Mucosa of rectum (tissue), 2 donors: ENCODE measurements around the gene MFAP2.

Experiments used
- H3K27ac ChIP-seq, 2 donors: one replicate each; pipeline ENCODE4 v1.7.0; 2013; ENCODE audit warnings: inconsistent platforms in 2 of 2, low read depth in 2 of 2, low read length in 2 of 2
- H3K27me3 ChIP-seq, 2 donors: one replicate each; pipeline ENCODE4 v1.7.0; 2013; ENCODE audit warnings: low read length in 2 of 2; ENCODE audit not compliant: control insufficient read depth in 2 of 2, insufficient read depth in 2 of 2
- H3K36me3 ChIP-seq, 2 donors: one replicate each; pipeline ENCODE4 v1.7.0; 2013; ENCODE audit warnings: low read length in 2 of 2; ENCODE audit not compliant: control insufficient read depth in 2 of 2, insufficient read depth in 2 of 2
- H3K4me1 ChIP-seq, 2 donors: one replicate each; pipeline ENCODE4 v1.7.0; 2013; ENCODE audit warnings: low read length in 2 of 2, mild to moderate bottlenecking in 1 of 2; ENCODE audit not compliant: control insufficient read depth in 2 of 2, insufficient read depth in 2 of 2
- H3K4me3 ChIP-seq, 2 donors: one replicate each; pipeline ENCODE4 v1.7.0; 2013; ENCODE audit warnings: low read length in 2 of 2
- H3K9ac ChIP-seq, 2 donors: one replicate each; pipeline ENCODE4 v1.7.0; 2013; ENCODE audit warnings: low read length in 2 of 2, low read depth in 1 of 2, mild to moderate bottlenecking in 1 of 2
- H3K9me3 ChIP-seq, 2 donors: one replicate each; pipeline ENCODE4 v1.7.0; 2013; ENCODE audit warnings: low read length in 2 of 2; ENCODE audit not compliant: control insufficient read depth in 2 of 2
- donor health status: healthy.
- donor health status: Normal muscosa, but diverticular disease.

The MFAP2 gene

DNA sequence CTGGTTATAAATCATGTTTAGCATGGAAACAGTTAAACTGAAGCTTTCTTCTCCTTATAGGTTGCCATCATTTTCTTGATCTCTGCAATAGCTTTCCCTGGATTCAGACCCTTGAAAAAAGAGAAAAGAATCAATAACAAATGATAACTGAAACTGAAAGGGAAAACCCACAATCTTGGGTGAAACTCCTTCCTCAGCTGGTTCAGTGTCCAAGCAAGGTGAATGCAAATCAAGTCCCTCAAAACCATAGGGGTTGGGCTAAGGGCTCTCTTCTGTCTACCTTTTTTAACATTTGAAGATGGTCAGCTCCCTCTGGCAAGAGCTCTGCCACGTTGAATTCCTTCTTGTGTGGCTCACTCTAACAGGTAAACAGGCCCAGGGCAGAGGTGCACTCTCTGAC, 38.4 kb upstream of the MFAP2 start:
- Histone ChIP-seq H3K9ac (no peak overlapping the region), H3K9me3 (no peaks in the 10 kb centered on the region), H3K27me3 (no peaks in the 10 kb centered on the region), H3K36me3 (peaks cover 55 to 58% of the 10 kb centered on the region in 2 donors), H3K4me1 (no peaks in the 10 kb centered on the region), H3K4me3 (no peak overlapping the region), H3K27ac (no peak overlapping the region)

DNA sequence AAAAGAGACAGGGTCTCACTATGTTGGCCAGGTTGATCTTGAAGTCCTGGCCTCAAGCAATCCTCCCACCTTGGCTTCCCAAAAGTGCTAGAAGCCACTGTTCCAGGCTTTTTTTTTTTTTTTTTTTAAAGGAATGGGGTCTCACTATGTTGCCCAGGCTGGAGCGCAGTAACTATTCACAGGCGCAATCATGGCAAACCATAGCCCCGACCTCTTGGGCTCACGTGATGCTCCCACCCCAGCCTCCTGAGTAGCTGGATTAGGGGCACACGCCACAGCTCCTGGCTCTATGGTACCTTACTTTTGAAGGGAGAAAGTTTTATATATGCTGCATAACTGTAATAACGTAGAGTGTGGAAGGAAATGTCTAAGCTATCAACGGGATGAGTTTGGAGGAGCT, 37.0 kb upstream of the MFAP2 start:
- Histone ChIP-seq H3K9me3 (no peaks in the 10 kb centered on the region), H3K4me1 (peaks cover 0 to under 1% of the 10 kb centered on the region in 2 donors), H3K4me3 (no peak overlapping the region), H3K9ac (no peak overlapping the region), H3K27me3 (no peaks in the 10 kb centered on the region), H3K27ac (no peak overlapping the region), H3K36me3 (peaks cover 42 to 44% of the 10 kb centered on the region in 2 donors)

DNA sequence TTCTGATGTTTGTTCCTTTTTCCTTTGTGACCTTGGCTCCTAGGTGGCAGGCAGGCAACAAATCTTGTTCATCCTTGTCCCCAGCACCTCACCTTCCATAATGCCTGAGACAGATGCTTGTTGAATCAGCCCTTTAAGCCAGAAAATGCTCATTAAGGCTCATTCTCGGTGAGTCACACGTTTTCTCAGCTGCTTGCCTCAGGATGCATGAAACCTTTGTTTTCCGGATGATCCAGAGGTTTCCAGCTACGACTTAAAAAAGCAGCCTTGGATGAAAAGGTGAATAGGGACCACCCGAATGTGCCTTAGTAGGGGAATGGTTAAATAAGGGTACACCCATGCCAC, 35.9 kb upstream of the MFAP2 start:
- Histone ChIP-seq H3K36me3 (peaks cover 32 to 33% of the 10 kb centered on the region in 2 donors), H3K4me3 (no peak overlapping the region), H3K27me3 (no peaks in the 10 kb centered on the region), H3K4me1 (peaks cover 3 to 5% of the 10 kb centered on the region in 2 donors), H3K9ac (no peak overlapping the region), H3K9me3 (no peaks in the 10 kb centered on the region), H3K27ac (no peak overlapping the region)

DNA sequence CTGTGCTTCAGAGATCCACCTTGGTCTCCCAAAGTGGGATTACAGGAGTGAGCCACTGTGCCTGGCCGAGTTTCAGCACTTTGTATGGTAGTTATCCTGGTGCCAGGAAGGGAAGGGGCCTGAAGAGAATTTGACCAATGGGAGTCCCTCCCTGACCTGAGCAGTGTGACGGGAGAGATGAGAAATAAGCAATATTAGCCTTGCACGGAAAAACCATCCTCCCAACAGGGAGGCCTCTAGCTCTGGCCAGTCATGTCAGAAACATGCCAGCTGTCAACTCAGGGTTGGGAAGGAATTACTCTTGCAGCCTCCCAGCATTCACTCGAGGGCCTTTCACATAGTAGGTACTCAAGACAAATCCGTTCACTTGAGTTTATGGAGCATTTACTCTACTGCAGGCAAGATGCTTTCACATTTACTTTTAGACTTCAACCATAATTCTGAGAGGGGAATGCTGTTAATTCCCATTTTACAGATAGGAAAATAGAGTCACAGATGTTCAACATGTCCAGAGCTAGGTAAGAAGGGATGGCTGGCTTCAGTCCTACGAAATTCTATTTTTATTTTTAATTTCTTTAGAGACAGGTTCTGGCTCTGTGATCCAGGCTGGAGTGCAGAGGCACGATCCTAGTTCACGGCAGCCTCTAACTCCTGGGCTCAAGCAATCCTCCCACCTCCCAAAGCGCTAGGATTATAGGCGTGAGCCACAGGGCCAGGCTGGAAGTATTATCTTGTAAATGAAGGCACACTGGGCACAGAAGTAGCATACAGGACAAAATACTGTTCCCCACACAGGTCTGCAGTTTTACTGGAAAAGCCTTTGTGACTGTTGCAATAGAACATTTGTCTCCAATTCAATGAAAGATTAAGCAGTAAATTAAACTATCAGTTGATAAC, 34.5 kb upstream of the MFAP2 start:
- Histone ChIP-seq H3K4me3 (no peak overlapping the region), H3K4me1 (peaks cover 15 to 16% of the 10 kb centered on the region in 2 donors), H3K27ac (no peak overlapping the region), H3K9me3 (no peaks in the 10 kb centered on the region), H3K9ac (no peak overlapping the region), H3K27me3 (no peaks in the 10 kb centered on the region), H3K36me3 (peaks cover 19 to 20% of the 10 kb centered on the region in 2 donors)

DNA sequence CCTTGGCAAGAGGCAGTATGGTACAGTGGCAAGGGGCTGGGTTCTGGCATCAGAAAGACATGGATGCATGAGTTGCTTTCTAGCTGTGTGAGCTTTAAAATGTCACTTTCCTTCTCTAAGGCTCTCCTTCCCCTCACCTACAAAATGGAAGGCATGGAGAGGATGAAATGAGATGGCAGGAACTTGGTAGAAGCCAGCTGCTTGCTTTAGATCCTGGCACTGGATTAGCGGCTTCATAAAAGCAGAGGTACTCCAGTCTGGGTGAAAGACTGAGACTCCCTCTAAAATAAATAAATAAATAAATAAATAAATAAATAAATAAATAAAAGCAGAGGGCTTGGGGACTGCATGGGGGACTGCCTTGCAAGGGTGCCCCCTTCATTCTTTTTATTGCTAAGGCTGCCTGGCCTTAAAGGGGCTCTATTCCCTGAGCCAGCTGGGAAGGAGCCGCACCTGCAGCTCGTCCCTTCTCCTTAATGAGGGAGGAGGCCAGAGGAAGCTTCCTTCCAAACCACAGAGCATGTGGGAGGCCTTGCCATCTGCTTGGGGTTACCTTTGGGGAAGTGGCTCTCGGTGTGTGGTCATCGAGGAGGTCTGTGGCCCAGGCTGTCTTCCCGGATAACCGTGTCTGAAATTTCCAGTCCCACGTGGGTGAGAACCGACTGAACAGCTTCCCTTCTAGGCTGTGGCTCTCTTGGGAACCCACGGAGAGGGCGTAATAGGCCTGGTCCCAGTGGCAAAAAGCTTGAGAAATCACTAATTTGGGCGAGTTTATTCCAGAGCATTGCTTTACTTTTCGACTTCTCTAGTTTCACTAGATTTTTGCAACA, 33.3 kb upstream of the MFAP2 start:
- H3K36me3 ChIP-seq = peaks cover 8 to 9% of the 10 kb centered on the region in 2 donors
- no peak overlapping the region for H3K9ac ChIP-seq
- H3K4me1 ChIP-seq = peaks cover 18 to 19% of the 10 kb centered on the region in 2 donors
- no peak overlapping the region for H3K4me3 ChIP-seq
- H3K27me3 ChIP-seq = no peaks in the 10 kb centered on the region
- H3K27ac ChIP-seq = no peak overlapping the region
- no peaks in the 10 kb centered on the region for H3K9me3 ChIP-seq

DNA sequence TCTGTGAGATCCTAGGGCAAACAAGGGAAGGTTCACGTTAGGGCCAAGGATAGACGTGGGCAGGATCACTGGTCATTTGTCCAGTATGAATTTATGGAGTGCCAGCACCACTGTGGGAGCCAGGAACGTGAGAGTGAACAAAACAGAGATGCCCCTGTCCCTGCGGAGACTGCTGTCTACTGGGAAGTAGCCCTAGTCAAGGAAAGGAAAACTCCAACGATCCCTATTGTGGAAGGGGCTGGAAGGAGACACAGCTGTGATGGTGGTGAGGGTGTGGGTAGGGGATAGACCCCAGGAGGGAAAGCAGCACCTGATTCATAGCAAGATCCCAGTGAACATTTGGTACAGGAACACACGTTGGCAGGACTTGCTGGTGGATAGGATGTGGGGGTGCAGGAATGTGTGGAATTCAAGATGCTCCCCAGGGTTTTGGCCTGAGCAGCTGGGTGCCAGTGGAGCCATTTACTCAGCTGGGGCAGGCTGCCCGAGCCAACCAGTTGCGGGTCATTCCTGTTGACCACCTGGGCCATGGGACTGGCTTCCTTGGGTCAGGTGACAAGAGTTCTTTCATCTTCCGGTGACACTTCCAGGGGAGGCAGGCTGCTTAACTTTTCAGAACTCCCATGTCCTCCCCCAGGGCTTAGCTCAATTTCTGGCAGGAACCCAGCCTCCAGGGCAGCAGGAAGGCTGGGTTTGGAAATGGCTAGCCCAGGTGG, 32.5 kb upstream of the MFAP2 start:
- no peaks in the 10 kb centered on the region for H3K27me3 ChIP-seq
- no peak overlapping the region for H3K27ac ChIP-seq
- no peaks in the 10 kb centered on the region for H3K9me3 ChIP-seq
- peaks cover 1 to 2% of the 10 kb centered on the region in 2 donors for H3K36me3 ChIP-seq
- peaks cover 18 to 19% of the 10 kb centered on the region in 2 donors for H3K4me1 ChIP-seq
- H3K4me3 ChIP-seq = no peak overlapping the region
- H3K9ac ChIP-seq = no peak overlapping the region

DNA sequence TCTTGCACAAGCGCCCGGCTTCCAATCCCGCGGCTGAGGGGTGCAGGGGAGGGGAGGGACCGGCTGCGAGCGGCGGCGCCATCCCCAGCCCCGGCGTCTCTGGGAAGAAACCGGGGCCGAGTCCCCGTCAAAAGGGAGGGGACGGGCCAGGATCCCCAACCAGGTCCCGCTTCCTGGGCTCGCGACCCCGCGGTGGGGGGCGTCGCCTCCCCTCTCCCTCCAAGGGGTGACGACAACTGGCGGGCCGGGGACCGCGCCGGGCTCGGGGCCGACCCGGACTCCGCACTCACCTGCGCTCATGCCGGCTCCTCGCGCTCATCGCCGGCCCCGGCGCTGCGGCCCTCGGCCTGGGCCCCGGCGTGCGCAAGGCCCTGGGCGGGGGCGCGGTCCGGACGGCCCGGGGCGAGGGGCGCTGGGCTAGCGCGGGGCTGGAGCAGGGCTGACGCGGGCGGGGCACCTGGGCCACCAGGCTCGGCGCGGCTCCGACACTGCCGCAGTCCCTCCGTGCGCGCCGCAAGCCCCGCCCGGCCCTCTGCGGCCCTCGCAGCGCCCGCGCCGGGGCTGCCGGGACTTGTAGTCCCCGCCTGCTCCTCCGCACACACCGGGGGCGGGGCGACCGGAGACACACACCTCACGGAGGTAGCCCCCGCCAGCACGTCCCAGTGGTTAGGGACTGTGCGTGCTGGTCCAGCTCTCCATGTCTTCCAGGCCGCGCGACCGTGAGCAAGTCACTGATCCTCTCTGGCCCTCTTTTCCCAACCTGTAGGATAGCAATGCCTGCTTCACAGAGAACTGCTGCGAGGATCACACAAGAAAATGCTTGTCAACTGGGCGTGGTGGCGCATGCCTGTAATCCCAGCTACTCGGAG, 31.3 kb upstream of the MFAP2 start, which contains the start of gene ATP13A2:
Gene ATP13A2, minus strand, starts transcription at position 490 of the 869 bp plus-strand sequence. Its CDS starts 190 bp downstream, at position 300.
- Histone ChIP-seq H3K36me3 (no peaks in the 10 kb centered on the region), H3K9ac (peak within 1 kb of the TSS; percentile 47 to 67), H3K4me3 (peak within 1 kb of the TSS; percentile 80), H3K4me1 (peaks cover 18 to 19% of the 10 kb centered on the region in 2 donors), H3K27ac (no peak within 1 kb of the TSS), H3K9me3 (no peaks in the 10 kb centered on the region), H3K27me3 (no peaks in the 10 kb centered on the region)

DNA sequence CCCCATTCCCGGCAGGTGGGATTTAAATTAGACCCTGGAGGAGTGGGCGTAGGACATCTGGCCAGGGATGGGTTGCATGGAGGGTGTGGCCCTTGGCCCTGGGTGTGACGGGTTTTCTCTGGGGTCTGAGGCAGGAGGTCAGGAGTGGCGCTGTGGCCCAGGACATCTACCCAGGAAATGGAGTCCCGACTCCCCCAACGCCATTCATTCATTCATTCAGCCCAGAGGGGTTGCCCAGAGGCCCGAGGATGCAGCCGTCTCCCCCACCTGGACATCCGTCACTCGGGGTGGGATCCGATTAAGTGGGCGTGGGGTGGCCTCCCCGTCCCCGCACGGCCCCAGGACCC, 30.6 kb upstream of the MFAP2 start:
- no peak overlapping the region for H3K27ac ChIP-seq
- H3K9me3 ChIP-seq = no peaks in the 10 kb centered on the region
- peak overlapping the region; percentile 47 to 67 for H3K9ac ChIP-seq
- H3K36me3 ChIP-seq = no peaks in the 10 kb centered on the region
- peak overlapping the region; percentile 80 for H3K4me3 ChIP-seq
- no peaks in the 10 kb centered on the region for H3K27me3 ChIP-seq
- H3K4me1 ChIP-seq = peaks cover 18 to 19% of the 10 kb centered on the region in 2 donors

DNA sequence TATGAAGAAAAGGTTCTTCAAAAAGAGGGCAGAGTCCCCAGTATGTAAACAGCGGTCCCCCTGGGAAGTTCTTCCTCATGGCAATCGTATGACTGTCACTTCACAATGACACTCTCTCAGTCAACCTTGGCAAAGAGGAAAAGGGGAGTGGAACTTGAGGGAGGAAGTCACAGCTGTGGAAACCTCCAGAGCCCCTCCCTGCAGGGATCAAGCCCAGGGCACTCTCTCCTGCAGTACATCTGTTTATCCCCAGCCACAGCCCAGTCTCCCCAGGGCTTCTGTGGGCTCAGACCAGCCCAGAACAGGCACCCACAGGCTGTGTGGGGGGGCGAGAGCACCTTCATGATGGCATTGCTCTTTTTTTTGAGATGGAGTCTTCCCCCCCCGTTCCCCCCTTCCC, 29.3 kb upstream of the MFAP2 start:
- no peak overlapping the region for H3K27ac ChIP-seq
- H3K36me3 ChIP-seq = peaks cover under 1 to 5% of the 10 kb centered on the region in 2 donors

More for the DNA sequence above, 29.3 kb upstream of the MFAP2 start:
- Histone ChIP-seq H3K9ac (no peak overlapping the region), H3K9me3 (no peaks in the 10 kb centered on the region), H3K27me3 (no peaks in the 10 kb centered on the region), H3K4me3 (no peak overlapping the region), H3K4me1 (peaks cover 18 to 19% of the 10 kb centered on the region in 2 donors)
